T-cell (primary cell): ENCODE data around the gene MUC4. TPM values are rescaled to one million over a fixed set of nuclear protein-coding genes. Genes with fewer than 3 reads are reported as not detected.
A peak's percentile ranks its signal among the peaks of the same experiment; 100 is the strongest.
"Not testable (repeated sequence)": the region's sequence is repeated elsewhere in the genome, so short reads cannot be mapped to it uniquely, and the experiment has no call there.

Experiments
- ATAC-seq, 4 experiments: fragments of 200-7000 bp in 3 of 4; fragments of 150-1000 bp in 1 of 4; cut with Tn5 transposase; replicated peaks in 1 of 4; 1 replicate in 3 of 4; 2 replicates in 1 of 4; pipeline ENCODE4 v1.10.0; 2021; ENCODE audit warnings: moderate library complexity in 3 of 4, mild to moderate bottlenecking in 2 of 4, moderate number of reproducible peaks in 1 of 4
- CTCF ChIA-PET, 2 donors: fragments of 300-600 bp; sonication (Branson Sonifier 250); formaldehyde crosslinking; loops; one replicate each; lab custom pipeline; 2022; ENCODE audit warnings: antibody characterized with exemption in 2 of 2; lab: Charles Lee
- POLR2A ChIA-PET, 2 donors: fragments of 300-600 bp; sonication (Branson Sonifier 250); formaldehyde crosslinking; loops; one replicate each; lab custom pipeline; 2022; ENCODE audit warnings: antibody characterized with exemption in 2 of 2; lab: Charles Lee
- DNase-seq, 35 experiments: peaks; one replicate each; pipeline versions ENCODE4 v3.0.0 to v3.0.0-alpha.2; 2013 to 2023
- H3K27ac ChIP-seq: one replicate; pipeline ENCODE4 v1.5.1; 2013; ENCODE audit warnings: low read length
- H3K27me3 ChIP-seq, 2 experiments: replicated peaks in 1 of 2; 1 replicate in 1 of 2; 2 replicates in 1 of 2; pipeline versions ENCODE4 v1.6.1 to v1.7.0; 2013; ENCODE audit warnings: low read length in 1 of 2, mixed read lengths in 1 of 2; ENCODE audit not compliant: control insufficient read depth in 2 of 2, insufficient read depth in 2 of 2; ENCODE audit errors: extremely low read depth in 1 of 2
- H3K36me3 ChIP-seq, 2 donors: 1 replicate in 1 of 2; 2 replicates in 1 of 2; pipeline versions ENCODE4 v1.6.1 to v1.7.0; 2013; ENCODE audit warnings: low read length in 1 of 2; ENCODE audit not compliant: control insufficient read depth in 2 of 2, insufficient read depth in 1 of 2; ENCODE audit errors: extremely low read depth in 1 of 2
- H3K4me1 ChIP-seq, 2 experiments: 1 replicate in 1 of 2; 2 replicates in 1 of 2; pipeline versions ENCODE4 v1.6.1 to v1.7.0; 2013; ENCODE audit warnings: low read length in 2 of 2, mixed read lengths in 1 of 2; ENCODE audit not compliant: insufficient read depth in 2 of 2, control insufficient read depth in 1 of 2; ENCODE audit errors: extremely low read depth in 1 of 2
- H3K4me3 ChIP-seq, 2 donors: 1 replicate in 1 of 2; 2 replicates in 1 of 2; pipeline versions ENCODE4 v1.5.1 to v1.7.0; 2013; ENCODE audit warnings: mild to moderate bottlenecking in 2 of 2, low read length in 1 of 2, moderate library complexity in 1 of 2; ENCODE audit not compliant: control insufficient read depth in 1 of 2; ENCODE audit errors: extremely low read depth in 1 of 2
- H3K9me3 ChIP-seq: 2 replicates; pipeline ENCODE4 v1.7.0; 2013
- H3K27ac Mint-ChIP-seq, 2 donors: one replicate each; pipeline ENCODE4 v1.8.0; 2020 to 2021; ENCODE audit warnings: mild to moderate bottlenecking in 2 of 2, mixed read lengths in 2 of 2
- H3K27me3 Mint-ChIP-seq, 2 donors: one replicate each; pipeline ENCODE4 v1.8.0; 2021 to 2022; ENCODE audit warnings: mixed read lengths in 2 of 2
- H3K36me3 Mint-ChIP-seq: one replicate; pipeline ENCODE4 v1.8.0; 2021; ENCODE audit warnings: mixed read lengths
- H3K4me1 Mint-ChIP-seq, 3 donors: one replicate each; pipeline ENCODE4 v1.8.0; 2020 to 2022; ENCODE audit warnings: mixed read lengths in 3 of 3, mild to moderate bottlenecking in 1 of 3
- H3K4me3 Mint-ChIP-seq, 3 donors: one replicate each; pipeline ENCODE4 v1.8.0; 2020 to 2022; ENCODE audit warnings: mild to moderate bottlenecking in 3 of 3, mixed read lengths in 3 of 3, moderate library complexity in 3 of 3
- H3K9me3 Mint-ChIP-seq, 3 donors: one replicate each; pipeline ENCODE4 v1.8.0; 2020 to 2022; ENCODE audit warnings: mixed read lengths in 3 of 3
- WGBS: methylation state at CpG from one replicate; pipeline ENCODE4 v1.1.5; 2013; ENCODE audit warnings: missing lambda C conversion rate; ENCODE audit not compliant: insufficient coverage; 5-methylcytosine and 5-hydroxymethylcytosine counted together
- total RNA-seq, 35 experiments: library from RNA in 6 of 35; stranded (reverse) in 6 of 35; fragments of 120-200 nt in 1 of 35; gene quantifications; one replicate each; pipeline versions ENCODE4 v1.2.1 to v1.2.4 and lab custom pipeline; 2013 to 2026

The MUC4 gene
- total RNA-seq, 5 donors from 2014 or later (not counting 1 experiment from before 2014, with no cell fraction given) = 0.03 to 0.16 (median 0.05) TPM; not detected in 1

- Histone ChIP-seq H3K36me3 (no peaks in the 10 kb centered on the region), H3K9me3 (no peaks in the 10 kb centered on the region), H3K4me1 (peaks cover 17 to 20% of the 10 kb centered on the region in 2 experiments), H3K27ac (no peak overlapping the region), H3K27me3 (peaks cover 0 to 38% of the 10 kb centered on the region in 2 experiments), H3K4me3 (no peak overlapping the region)
- peaks cover 23 to 29% (median 28%) of the 10 kb centered on the region in 3 donors for H3K4me1 Mint-ChIP-seq
- WGBS = 88% methylated on average over 10 of the region's 11 CpGs
- DNase-seq (no peak), ATAC-seq (no peak)
- ChIA-PET POLR2A (no interaction called here), CTCF (no interaction called here)
- H3K27ac Mint-ChIP-seq = no peak overlapping the region
- H3K36me3 Mint-ChIP-seq = no peaks in the 10 kb centered on the region
- H3K9me3 Mint-ChIP-seq = no peaks in the 10 kb centered on the region
- H3K27me3 Mint-ChIP-seq = peaks cover 4 to 15% of the 10 kb centered on the region in 2 donors
- no peak overlapping the region for H3K4me3 Mint-ChIP-seq
Measured at GRCh38 chr3:195808741-195809290, 2.9 kb downstream of the MUC4 start.

- no peaks in the 10 kb centered on the region for H3K9me3 ChIP-seq
- no peak overlapping the region for H3K4me3 ChIP-seq
- peaks cover 0 to 42% of the 10 kb centered on the region in 2 experiments for H3K27me3 ChIP-seq
- DNase-seq = no peak
- peaks cover 4 to 19% of the 10 kb centered on the region in 2 donors for H3K27me3 Mint-ChIP-seq
- H3K36me3 Mint-ChIP-seq = no peaks in the 10 kb centered on the region
- no peak for ATAC-seq
- 60% methylated on average over 15 of the region's 15 CpGs for WGBS
- no peak overlapping the region for H3K27ac ChIP-seq
- no peaks in the 10 kb centered on the region for H3K9me3 Mint-ChIP-seq
- CTCF ChIA-PET = no interaction called here
- H3K36me3 ChIP-seq = no peaks in the 10 kb centered on the region
- no peak overlapping the region for H3K27ac Mint-ChIP-seq
- POLR2A ChIA-PET = no interaction called here
- H3K4me1 ChIP-seq = peaks cover 25 to 27% of the 10 kb centered on the region in 2 experiments
- no peak overlapping the region for H3K4me3 Mint-ChIP-seq
- H3K4me1 Mint-ChIP-seq = peaks cover 34 to 40% (median 39%) of the 10 kb centered on the region in 3 donors
Measured at GRCh38 chr3:195807681-195808121, 4.0 kb downstream of the MUC4 start.

- H3K9me3 ChIP-seq = no peaks in the 10 kb centered on the region
- no peak overlapping the region for H3K4me3 ChIP-seq
- Mint-ChIP-seq H3K9me3 (no peaks in the 10 kb centered on the region), H3K27me3 (peaks cover 4 to 16% of the 10 kb centered on the region in 2 donors), H3K27ac (no peak overlapping the region), H3K4me1 (peaks cover 42 to 48% (median 47%) of the 10 kb centered on the region in 3 donors), H3K36me3 (no peaks in the 10 kb centered on the region), H3K4me3 (peak overlapping the region in 1 of 3 donors; percentile 66)
- H3K36me3 ChIP-seq = no peaks in the 10 kb centered on the region
- ChIA-PET POLR2A (no interaction called here), CTCF (no interaction called here)
- peaks cover 32 to 36% of the 10 kb centered on the region in 2 experiments for H3K4me1 ChIP-seq
- peaks cover 0 to 48% of the 10 kb centered on the region in 2 experiments for H3K27me3 ChIP-seq
- DNase-seq (no peak), ATAC-seq (no peak)
- no peak overlapping the region for H3K27ac ChIP-seq
- 96% methylated on average over 8 of the region's 8 CpGs for WGBS
Measured at GRCh38 chr3:195806916-195807231, 4.9 kb downstream of the MUC4 start.

GRCh38 chr3:195806211-195806915, 5.4 kb downstream of the MUC4 start:
- H3K4me1 Mint-ChIP-seq = peaks cover 45 to 54% (median 52%) of the 10 kb centered on the region in 3 donors
- Histone ChIP-seq H3K27me3 (peaks cover 0 to 48% of the 10 kb centered on the region in 2 experiments), H3K4me1 (peaks cover 33 to 39% of the 10 kb centered on the region in 2 experiments), H3K4me3 (no peak overlapping the region), H3K9me3 (no peaks in the 10 kb centered on the region), H3K27ac (no peak overlapping the region), H3K36me3 (no peaks in the 10 kb centered on the region)
- 64% methylated on average over 8 of the region's 11 CpGs for WGBS
- DNase-seq (no peak), ATAC-seq (no peak)
- CTCF ChIA-PET = no interaction called here
- H3K27ac Mint-ChIP-seq = no peak overlapping the region
- POLR2A ChIA-PET = no interaction called here
- H3K4me3 Mint-ChIP-seq = peak overlapping the region in 1 of 3 donors; percentile 66
- H3K9me3 Mint-ChIP-seq = no peaks in the 10 kb centered on the region
- H3K36me3 Mint-ChIP-seq = no peaks in the 10 kb centered on the region
- peaks cover 4 to 14% of the 10 kb centered on the region in 2 donors for H3K27me3 Mint-ChIP-seq

GRCh38 chr3:195805588-195805987, 6.1 kb downstream of the MUC4 start:
- Histone ChIP-seq H3K4me1 (peaks cover 33 to 39% of the 10 kb centered on the region in 2 experiments), H3K27me3 (peaks cover 0 to 50% of the 10 kb centered on the region in 2 experiments)
- H3K36me3 ChIP-seq, H3K27ac ChIP-seq, H3K4me3 ChIP-seq, H3K27me3 Mint-ChIP-seq, DNase-seq, POLR2A ChIA-PET, H3K9me3 ChIP-seq, ATAC-seq, CTCF ChIA-PET, H3K36me3 Mint-ChIP-seq, H3K9me3 Mint-ChIP-seq, H3K27ac Mint-ChIP-seq, H3K4me3 Mint-ChIP-seq: not testable (repeated sequence)
- WGBS = 94% methylated on average over 2 of the region's 5 CpGs
- peaks cover 46 to 57% (median 53%) of the 10 kb centered on the region in 3 donors for H3K4me1 Mint-ChIP-seq

- no peak for DNase-seq
- Histone ChIP-seq H3K27me3 (peaks cover 0 to 47% of the 10 kb centered on the region in 2 experiments), H3K4me3 (no peak overlapping the region), H3K36me3 (no peaks in the 10 kb centered on the region), H3K27ac (no peak overlapping the region), H3K4me1 (peaks cover 33 to 39% of the 10 kb centered on the region in 2 experiments), H3K9me3 (no peaks in the 10 kb centered on the region)
- H3K27ac Mint-ChIP-seq = peak overlapping the region in 1 of 2 donors; percentile 23
- H3K9me3 Mint-ChIP-seq = no peaks in the 10 kb centered on the region
- CTCF ChIA-PET = no interaction called here
- H3K27me3 Mint-ChIP-seq = peaks cover 4 to 9% of the 10 kb centered on the region in 2 donors
- H3K36me3 Mint-ChIP-seq = no peaks in the 10 kb centered on the region
- no peak for ATAC-seq
- 91% methylated on average over 11 of the region's 14 CpGs for WGBS
- POLR2A ChIA-PET = no interaction called here
- peak overlapping the region in 1 of 3 donors; percentile 58 for H3K4me3 Mint-ChIP-seq
- peaks cover 46 to 57% (median 53%) of the 10 kb centered on the region in 3 donors for H3K4me1 Mint-ChIP-seq
Measured at GRCh38 chr3:195805181-195805580, 6.5 kb downstream of the MUC4 start.
